ENCODE measurements around the gene NCKAP1.

Gene NCKAP1

GRCh38 chr2:182949572-182950189 is 88.6 kb downstream of the NCKAP1 start:
- no peak for DNase-seq

GRCh38 chr2:182949052-182949451 is 89.2 kb downstream of the NCKAP1 start:
- no peak for DNase-seq

GRCh38 chr2:182946958-182947369 is 91.3 kb downstream of the NCKAP1 start:
- DNase-seq = no peak

- no peak for DNase-seq
These were observed 94.9 kb downstream of the NCKAP1 start for GRCh38 chr2:182943339-182943738.

GRCh38 chr2:182942756-182943155 is 95.5 kb downstream of the NCKAP1 start:
- no peak for DNase-seq

GRCh38 chr2:182941919-182942318 is 96.3 kb downstream of the NCKAP1 start:
- no peak for DNase-seq

- no peak for DNase-seq
These were observed 97.0 kb downstream of the NCKAP1 start for GRCh38 chr2:182941121-182941722.

GRCh38 chr2:182937870-182938269 is 100.4 kb downstream of the NCKAP1 start:
- no peak for DNase-seq

- no peak for DNase-seq
These were observed 104.6 kb downstream of the NCKAP1 start for GRCh38 chr2:182933629-182934028.

- no peak for DNase-seq
These were observed 108.3 kb downstream of the NCKAP1 start for GRCh38 chr2:182929972-182930371.

GRCh38 chr2:182924306-182924705 is 114.0 kb downstream of the NCKAP1 start:
- DNase-seq = no peak

GRCh38 chr2:182921234-182921633 is 117.0 kb downstream of the NCKAP1 start:
- no peak for DNase-seq

- no peak for DNase-seq
These were observed 117.6 kb downstream of the NCKAP1 start for GRCh38 chr2:182920631-182921056.

- DNase-seq = no peak
These were observed 118.2 kb downstream of the NCKAP1 start for GRCh38 chr2:182920089-182920488.

- DNase-seq = no peak
These were observed 119.2 kb downstream of the NCKAP1 start for GRCh38 chr2:182918961-182919652.

- DNase-seq = no peak
These were observed 120.3 kb downstream of the NCKAP1 start for GRCh38 chr2:182917924-182918323.

GRCh38 chr2:182916417-182916816 is 121.8 kb downstream of the NCKAP1 start:
- no peak for DNase-seq

GRCh38 chr2:182915369-182916326 is 122.6 kb downstream of the NCKAP1 start:
- DNase-seq = no peak

GRCh38 chr2:182914852-182915251 is 123.4 kb downstream of the NCKAP1 start:
- no peak for DNase-seq

- DNase-seq = no peak
These were observed 125.2 kb downstream of the NCKAP1 start for GRCh38 chr2:182913064-182913463.

- no peak for DNase-seq
These were observed 125.7 kb downstream of the NCKAP1 start for GRCh38 chr2:182912518-182912915.

GRCh38 chr2:182911813-182912517 is 126.3 kb downstream of the NCKAP1 start:
- DNase-seq = no peak
